Skin epidermis (tissue), 12 donors: ENCODE measurements around the gene SGO2.
A peak's percentile ranks its signal among the peaks of the same experiment; 100 is the strongest.

Experiments used
- H3K27ac ChIP-seq, 21 experiments: fragments of 200-600 bp; sonication (generic) in 11 of 21; one replicate each; pipeline ENCODE4 v1.5.0; 2020; ENCODE audit warnings: mild to moderate bottlenecking in 3 of 21, inconsistent platforms in 2 of 21, moderate library complexity in 2 of 21
- H3K4me3 ChIP-seq, 7 experiments: fragments of 200-600 bp; sonication (generic) in 2 of 7; one replicate each; pipeline ENCODE4 v1.5.0; 2020; ENCODE audit warnings: inconsistent platforms in 2 of 7, mild to moderate bottlenecking in 2 of 7, moderate library complexity in 1 of 7

The SGO2 gene

GRCh38 chr2:200525882-200526651 lies at the start of gene SGO2:
TSS of gene SGO2 (plus strand) at chr2:200526207. CDS start at chr2:200532976, 6,769 bp downstream.
- H3K27ac ChIP-seq, result peak within 1 kb of the TSS in 16 of 21 experiments; percentile 25 to 77 (median 56)

GRCh38 chr2:200476836-200477235 lies 49.2 kb upstream of the SGO2 start:
- Histone ChIP-seq H3K27ac (no peak overlapping the region), H3K4me3 (no peak overlapping the region)

More at GRCh38 chr2:200525882-200526651, at the start of gene SGO2:
- peak within 1 kb of the TSS; percentile 60 to 93 (median 67) for H3K4me3 ChIP-seq

GRCh38 chr2:200477667-200478131 lies 48.3 kb upstream of the SGO2 start:
- H3K27ac ChIP-seq, result no peak overlapping the region
- H3K4me3 ChIP-seq, result no peak overlapping the region

DNA sequence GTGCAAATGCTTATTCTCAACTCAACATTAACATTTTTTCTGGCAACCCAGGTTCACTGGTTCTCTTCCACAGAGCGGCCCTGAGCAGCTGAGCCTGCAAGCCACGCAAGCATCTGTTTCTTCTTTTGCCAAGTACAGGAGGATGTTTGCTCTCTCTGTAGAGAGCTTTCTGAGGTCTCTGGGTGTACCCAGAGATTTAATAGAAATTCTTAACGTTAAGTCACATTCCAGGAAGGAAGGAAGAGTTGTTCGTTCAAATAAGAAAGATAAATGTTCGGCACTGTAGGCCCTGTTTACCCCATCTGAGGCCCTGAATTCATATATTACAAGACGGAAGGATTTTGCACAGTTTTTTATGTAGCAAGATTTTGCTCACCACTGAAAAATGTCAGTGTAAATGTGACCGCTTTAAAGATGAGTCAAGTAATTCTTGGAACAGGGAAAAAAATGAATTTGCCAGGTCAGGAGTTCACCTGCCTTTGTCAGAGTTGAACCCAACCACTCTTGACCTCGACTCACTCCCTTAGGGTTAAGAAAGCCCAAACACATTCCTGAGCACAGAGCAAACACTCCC lies 46.2 kb upstream of the SGO2 start:
- Histone ChIP-seq H3K27ac (no peak overlapping the region), H3K4me3 (no peak overlapping the region)

DNA sequence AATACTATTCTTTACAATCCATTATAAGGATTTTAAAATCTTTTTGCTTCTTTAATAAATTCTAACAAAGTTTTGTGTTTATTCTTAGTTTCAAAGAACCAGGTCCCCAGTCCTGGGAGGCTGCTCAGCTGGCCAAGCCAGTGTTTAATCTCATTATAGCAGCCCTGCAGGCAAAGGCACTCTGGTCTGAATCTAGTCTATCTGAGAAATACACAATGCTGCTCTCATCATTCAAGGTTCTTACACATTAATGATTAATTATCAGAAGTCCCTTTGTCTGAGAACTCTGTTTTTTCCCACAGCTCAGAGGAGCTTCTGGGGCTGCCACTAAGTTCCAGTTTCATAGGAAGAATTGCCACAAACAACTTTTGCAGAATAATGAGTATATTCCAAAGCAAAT lies 43.8 kb upstream of the SGO2 start:
- Histone ChIP-seq H3K4me3 (no peak overlapping the region), H3K27ac (no peak overlapping the region)

- no peak overlapping the region for H3K4me3 ChIP-seq
- H3K27ac ChIP-seq, result no peak overlapping the region
Observed at GRCh38 chr2:200483729-200484198, 42.2 kb upstream of the SGO2 start.

DNA sequence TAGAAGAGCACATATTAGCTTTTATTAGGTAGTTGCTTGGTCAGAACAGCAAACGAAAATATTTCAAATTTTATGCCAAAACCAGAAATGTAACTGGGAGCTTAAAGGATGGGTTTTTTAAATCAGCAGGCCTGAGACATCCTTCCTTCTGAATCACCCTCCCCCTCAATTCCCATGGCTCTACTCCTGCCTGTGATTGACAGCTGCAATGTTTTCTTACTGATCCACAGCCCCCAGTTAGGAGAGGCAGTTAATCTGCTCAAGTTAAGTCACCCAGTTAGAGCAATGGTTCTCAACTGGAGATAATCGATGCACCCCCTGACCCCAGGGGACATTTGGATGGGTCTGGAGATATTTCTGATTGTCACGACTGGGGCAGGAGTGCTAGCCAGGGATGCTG lies 41.1 kb upstream of the SGO2 start:
- Histone ChIP-seq H3K27ac (no peak overlapping the region), H3K4me3 (no peak overlapping the region)

GRCh38 chr2:200486529-200486928 lies 39.5 kb upstream of the SGO2 start:
- no peak overlapping the region for H3K4me3 ChIP-seq
- H3K27ac ChIP-seq, result no peak overlapping the region

DNA sequence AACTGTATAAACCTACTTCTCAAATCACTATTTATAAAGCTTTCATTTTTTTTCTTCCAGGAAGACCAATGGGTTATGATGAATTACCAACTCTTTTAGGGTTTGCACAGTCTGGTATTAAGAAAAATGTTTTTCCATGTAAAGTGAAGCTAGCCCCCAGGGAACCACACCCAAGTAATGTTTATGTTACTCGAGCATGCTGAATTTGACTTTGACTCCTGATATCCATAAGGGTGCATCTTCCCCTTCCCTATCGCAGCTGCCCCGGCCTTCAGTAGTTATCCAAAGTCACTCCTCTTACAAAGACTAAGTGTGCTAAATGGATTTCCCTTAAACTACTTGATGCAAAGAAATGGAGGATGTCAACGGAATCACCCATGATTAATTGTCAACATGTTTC lies 37.8 kb upstream of the SGO2 start:
- H3K27ac ChIP-seq, result no peak overlapping the region
- no peak overlapping the region for H3K4me3 ChIP-seq

DNA sequence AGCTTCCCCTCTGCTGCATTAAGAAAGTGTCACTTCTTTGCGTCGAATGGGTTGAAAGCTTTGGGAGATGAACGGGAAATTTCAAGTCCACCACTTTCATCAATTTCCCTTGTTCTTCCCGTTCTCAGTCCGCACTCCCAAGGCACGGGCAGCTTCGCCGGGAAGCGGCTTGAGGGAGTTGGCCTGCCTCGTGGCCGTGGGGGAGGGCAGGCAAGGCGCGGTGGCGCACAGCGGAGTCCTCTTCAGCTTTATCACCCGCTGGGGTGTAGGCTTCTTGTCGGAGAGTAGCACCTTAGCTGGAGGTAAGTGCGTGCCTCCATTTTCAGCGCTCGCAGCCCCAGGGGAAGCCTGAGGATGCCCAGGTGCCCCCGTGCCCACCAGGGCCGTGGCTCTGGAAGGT lies 36.0 kb upstream of the SGO2 start:
- H3K27ac ChIP-seq, result no peak overlapping the region

DNA sequence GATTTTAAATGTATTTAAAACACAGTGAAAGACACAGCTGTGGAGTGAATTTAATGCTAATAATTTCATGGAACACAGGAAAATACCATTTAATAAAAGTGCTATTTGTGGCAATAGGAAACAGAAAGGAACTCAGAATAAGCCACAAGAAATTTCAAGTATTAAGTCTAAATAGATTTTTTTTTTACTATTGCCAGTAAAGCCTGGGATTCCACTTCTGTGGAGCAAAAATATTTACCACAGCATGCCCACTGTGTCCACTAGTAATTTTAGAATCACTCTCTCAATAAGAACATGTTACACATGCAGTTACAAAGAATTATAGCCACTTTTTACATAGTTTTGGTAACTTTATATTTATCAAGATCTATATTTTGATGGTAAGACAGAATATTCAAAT lies 33.4 kb upstream of the SGO2 start:
- Histone ChIP-seq H3K4me3 (no peak overlapping the region), H3K27ac (no peak overlapping the region)

More for the DNA sequence above, 36.0 kb upstream of the SGO2 start:
- H3K4me3 ChIP-seq, result no peak overlapping the region

- no peak overlapping the region for H3K27ac ChIP-seq
- no peak overlapping the region for H3K4me3 ChIP-seq
Observed at GRCh38 chr2:200494048-200494447, 32.0 kb upstream of the SGO2 start.

- H3K4me3 ChIP-seq, result no peak overlapping the region
- no peak overlapping the region for H3K27ac ChIP-seq
Observed at GRCh38 chr2:200496696-200497095, 29.3 kb upstream of the SGO2 start.

DNA sequence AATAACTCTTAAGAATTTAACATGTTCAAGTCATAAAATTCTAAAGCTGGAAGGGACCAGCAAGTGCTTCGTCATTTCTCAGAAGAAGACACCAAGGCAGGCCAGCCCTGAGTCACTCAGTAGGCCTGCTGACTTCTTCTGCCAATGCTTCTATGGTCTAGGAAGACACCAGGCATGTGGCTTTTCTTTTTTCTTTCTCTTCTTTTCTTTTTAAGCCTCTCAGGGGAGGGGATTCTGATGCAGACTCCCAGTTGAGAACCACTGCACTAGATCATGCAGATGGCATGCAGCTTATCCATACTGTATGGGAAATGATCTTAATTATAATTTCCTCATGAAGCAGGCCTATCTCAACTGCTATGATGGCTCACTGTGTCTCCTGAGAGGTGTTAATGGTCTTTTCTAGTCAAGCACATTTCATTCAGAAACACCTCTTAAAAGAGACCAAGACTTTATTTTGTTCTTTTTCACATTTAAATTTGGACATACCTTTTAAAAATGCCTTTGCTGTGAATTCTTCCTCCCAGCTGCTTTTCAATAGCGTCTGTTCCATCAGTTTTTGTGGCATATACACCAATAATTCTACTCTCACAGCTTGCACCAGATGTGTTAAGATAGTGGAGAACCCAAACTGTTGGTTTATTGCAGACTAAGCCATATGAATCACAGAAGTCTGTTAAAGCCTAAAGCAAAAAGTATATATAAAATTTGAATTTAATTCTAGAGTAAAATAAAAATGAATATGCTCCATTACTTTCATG lies 27.4 kb upstream of the SGO2 start:
- Histone ChIP-seq H3K27ac (no peak overlapping the region), H3K4me3 (no peak overlapping the region)

GRCh38 chr2:200502196-200502595 lies 23.8 kb upstream of the SGO2 start:
- no peak overlapping the region for H3K4me3 ChIP-seq
- no peak overlapping the region for H3K27ac ChIP-seq

DNA sequence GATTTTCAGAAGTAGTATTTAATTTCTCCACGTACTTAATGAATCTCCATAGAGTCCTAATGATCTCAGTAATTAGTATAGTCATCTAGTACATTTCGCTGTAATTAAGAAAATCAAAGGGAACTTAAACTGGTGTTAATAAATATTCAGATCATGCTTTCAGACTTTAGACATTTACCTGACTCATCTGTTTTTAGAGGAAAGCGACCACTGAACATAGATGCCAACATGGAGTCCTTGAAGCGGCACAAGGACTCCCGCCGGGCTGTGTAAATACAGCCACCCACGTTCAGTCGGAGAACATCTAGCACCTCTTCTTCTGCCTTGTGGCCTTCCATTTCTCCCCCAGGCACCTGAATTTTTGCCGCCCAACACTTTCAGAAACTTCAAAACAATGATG lies 19.3 kb upstream of the SGO2 start:
- Histone ChIP-seq H3K27ac (no peak overlapping the region), H3K4me3 (no peak overlapping the region)

DNA sequence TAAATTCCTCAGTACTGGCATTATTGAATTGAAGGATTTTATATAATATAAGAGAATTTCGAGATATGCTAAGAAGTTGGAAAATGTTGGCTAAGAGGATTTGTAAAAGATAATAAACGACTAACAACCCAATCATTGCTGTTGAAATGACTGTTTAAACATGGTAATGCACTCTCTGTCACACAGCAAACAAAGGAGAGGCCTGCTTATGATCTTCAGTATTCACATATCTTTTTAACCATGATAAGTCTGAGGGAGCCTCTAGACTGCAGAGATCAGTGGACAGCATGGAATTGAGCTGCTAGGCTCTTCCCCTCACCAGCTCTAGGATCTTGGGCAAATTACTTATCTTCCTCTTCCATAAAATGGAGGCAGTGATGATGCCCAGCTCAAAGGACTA lies 18.8 kb upstream of the SGO2 start:
- Histone ChIP-seq H3K4me3 (no peak overlapping the region), H3K27ac (no peak overlapping the region)

DNA sequence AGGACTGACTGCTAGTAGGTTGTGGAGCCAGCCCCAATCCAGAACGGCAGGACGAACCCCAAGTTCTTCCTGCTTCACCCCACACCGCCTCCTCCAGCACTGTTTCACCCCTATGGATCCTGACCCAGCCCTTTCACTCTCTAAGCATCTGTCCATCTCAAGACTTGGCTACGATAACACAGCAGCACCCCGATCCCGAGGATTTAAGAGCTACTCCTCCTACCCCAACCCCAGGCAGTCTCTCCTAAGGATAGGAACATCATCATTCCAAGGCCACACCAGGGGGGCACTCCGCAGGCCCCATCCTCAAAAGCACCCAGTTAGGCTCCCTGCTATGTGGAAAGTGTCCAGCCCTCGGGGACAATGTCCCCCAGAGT lies 16.8 kb upstream of the SGO2 start:
- peak overlapping the region; percentile 66 to 95 (median 91) for H3K27ac ChIP-seq

GRCh38 chr2:200509612-200510433 lies 16.2 kb upstream of the SGO2 start, which contains the start of gene KCTD18:
TSS of gene KCTD18 (minus strand) at chr2:200510068. CDS start at chr2:200507016, 3,052 bp downstream.
- Histone ChIP-seq H3K27ac (peak within 1 kb of the TSS; percentile 66 to 95 (median 91)), H3K4me3 (peak within 1 kb of the TSS; percentile 63 to 89 (median 83))

More for the DNA sequence above, 16.8 kb upstream of the SGO2 start:
- peak overlapping the region; percentile 63 to 89 (median 83) for H3K4me3 ChIP-seq

- no peak overlapping the region for H3K27ac ChIP-seq
- H3K4me3 ChIP-seq, result no peak overlapping the region
Observed at GRCh38 chr2:200515155-200515554, 10.9 kb upstream of the SGO2 start.
